Right ventricle myocardium superior (tissue), 1 donor: ENCODE results near the gene IER2. TPM values are rescaled to one million over a fixed set of nuclear protein-coding genes. Genes with fewer than 3 reads are reported as not detected.
"Not testable (repeated sequence)": the region's sequence is repeated elsewhere in the genome, so short reads cannot be mapped to it uniquely, and the experiment has no call there.

Experiments used
- ATAC-seq: fragments of 200-7000 bp; cut with Tn5 transposase; one replicate; pipeline ENCODE4 v1.9.1; 2020; ENCODE audit warnings: mild to moderate bottlenecking; ENCODE audit not compliant: poor library complexity
- DNase-seq: peaks from one replicate; pipeline ENCODE4 v3.0.0-alpha.2; 2020
- intact Hi-C: fragments of 100-400 bp; cut with DNase I; formaldehyde crosslinking; loops from one replicate; pipeline ENCODE4 v1.11.2; 2022
- total RNA-seq: library from RNA; stranded (reverse); fragmentation: NEBNext Ultra II Directional; extraction: Animal tissue kit (Norgen Biotek cat#: 25700); gene quantifications from one replicate; pipeline ENCODE4 v1.2.1, GENCODE V29; 2021
- donor health status: DM: no; HTN: yes; CAD: no; lungs with severe emphysema.

The IER2 gene
- total RNA-seq, 1 donor from 2014 or later = 17.7 TPM

- intact Hi-C loops, DNase-seq, ATAC-seq: not testable (repeated sequence)
These were observed 34.7 kb downstream of the IER2 start for GRCh38 chr19:13184926-13185325.

GRCh38 chr19:13185763-13186657 is 35.8 kb downstream of the IER2 start:
- DNase-seq, intact Hi-C loops, ATAC-seq: not testable (repeated sequence)

GRCh38 chr19:13186688-13187087 is 36.5 kb downstream of the IER2 start:
- DNase-seq, intact Hi-C loops, ATAC-seq: not testable (repeated sequence)

GRCh38 chr19:13187419-13187818 is 37.2 kb downstream of the IER2 start:
- intact Hi-C loops = no loop called here
- DNase-seq = no peak
- ATAC-seq = no peak

DNA sequence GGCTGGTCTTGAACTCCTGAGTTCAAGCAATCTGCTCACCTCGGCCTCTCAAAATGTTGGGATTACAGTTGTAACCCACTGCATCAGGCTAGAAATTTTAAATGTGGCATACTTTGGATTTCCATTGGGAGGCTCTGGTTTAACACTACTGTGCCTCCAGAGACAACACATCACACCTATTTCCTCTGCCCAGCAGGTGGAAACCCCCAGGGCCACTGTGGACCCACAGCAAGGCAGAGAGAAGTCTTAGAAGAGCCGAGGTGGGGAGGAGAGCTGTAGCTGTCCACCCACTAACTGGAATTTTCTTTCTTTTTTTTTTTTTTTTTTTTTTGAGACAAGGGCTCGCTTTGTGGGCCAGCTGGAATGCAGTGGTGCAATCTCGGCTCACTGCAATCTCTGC is 39.4 kb downstream of the IER2 start:
- intact Hi-C loops = no loop called here
- DNase-seq (no peak), ATAC-seq (no peak)

DNA sequence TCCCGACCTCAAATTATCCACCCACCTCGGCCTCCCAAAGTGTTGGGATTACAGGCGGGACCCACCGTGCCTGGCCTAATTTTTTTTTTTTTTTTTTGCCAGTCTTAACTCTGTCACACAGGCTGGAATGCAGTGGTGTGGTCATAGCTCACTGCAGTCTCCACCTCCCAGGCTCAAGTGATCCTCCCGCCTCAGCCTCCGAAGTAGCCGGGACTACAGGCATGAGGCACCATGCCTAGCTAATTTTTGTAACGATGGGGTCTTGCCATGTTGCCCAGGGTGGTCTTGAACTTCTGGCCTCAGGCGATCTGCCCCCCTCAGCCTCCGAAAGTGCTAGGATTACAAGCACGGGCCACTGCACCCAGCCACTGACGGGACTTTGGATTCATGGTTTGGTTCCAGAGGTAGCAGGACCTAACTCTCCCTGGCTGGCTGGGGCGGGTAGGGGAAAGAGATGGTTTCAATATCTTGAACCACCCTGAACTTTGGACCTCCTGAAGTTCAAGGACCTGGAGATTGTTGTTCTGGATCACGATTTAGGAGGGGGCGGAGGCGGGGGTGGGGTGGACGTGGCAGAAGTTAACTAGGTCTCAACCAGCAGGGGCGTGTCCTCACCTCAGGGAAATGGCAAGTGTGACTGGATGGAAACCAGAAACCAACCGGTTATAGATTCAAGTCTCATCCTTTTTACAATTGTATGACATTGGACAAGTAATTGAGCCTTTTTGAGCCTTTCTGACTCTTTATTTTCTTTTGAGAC is 40.8 kb downstream of the IER2 start:
- intact Hi-C loops = no loop called here
- ATAC-seq = no peak
- no peak for DNase-seq

DNA sequence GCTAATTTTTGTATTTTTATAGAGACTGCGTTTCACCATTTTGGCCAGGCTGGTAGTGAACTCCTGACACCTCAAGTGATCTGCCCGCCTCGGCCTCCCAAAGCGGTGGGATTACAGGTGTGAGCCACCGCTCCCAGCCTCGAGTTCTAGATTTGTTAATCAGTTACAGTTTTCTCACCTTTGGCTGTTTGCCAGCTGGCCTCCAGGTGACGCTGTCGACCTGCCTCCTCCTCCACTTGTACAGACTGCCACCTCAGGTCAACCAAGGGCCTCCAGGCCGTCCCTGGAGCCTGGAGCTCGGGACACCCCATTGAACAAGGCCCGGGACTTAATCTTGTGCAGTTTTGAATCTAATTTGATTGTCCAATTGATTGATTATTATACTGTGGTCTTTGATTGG is 45.5 kb downstream of the IER2 start:
- DNase-seq = no peak
- no peak for ATAC-seq
- intact Hi-C loops = no loop called here

DNA sequence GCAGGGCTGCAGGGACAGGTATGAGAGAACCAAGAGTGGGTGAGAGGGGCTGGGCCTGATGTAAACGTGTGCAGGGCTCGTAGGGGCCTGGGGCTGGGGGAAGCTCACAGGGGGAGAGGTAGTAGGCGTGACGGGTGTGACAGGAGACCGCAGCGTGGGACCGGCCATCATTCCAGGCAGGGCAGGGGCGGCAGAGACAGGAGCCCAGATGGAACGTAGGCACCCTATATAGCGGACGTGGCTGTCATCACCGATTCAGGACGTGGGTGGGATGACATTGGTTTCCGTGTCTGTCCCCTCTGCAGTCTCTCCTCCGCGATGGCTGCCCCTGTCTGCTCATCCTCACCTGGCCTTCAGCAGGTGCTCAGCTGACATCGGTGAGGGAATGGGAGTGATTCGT is 48.4 kb downstream of the IER2 start:
- intact Hi-C loops = no loop called here
- ATAC-seq (no peak), DNase-seq (no peak)

GRCh38 chr19:13202112-13202511 is 51.9 kb downstream of the IER2 start:
- DNase-seq, intact Hi-C loops, ATAC-seq: not testable (repeated sequence)

Other genes starting within 250 kb of the IER2 start
- not detected for gene SYCE2, start 231.1 kb upstream of the IER2 start, total RNA-seq
- gene FARSA, start 216.7 kb upstream of the IER2 start, total RNA-seq = 34.6 TPM
- gene CALR, start 211.8 kb upstream of the IER2 start, total RNA-seq = 378 TPM
- 174 TPM for gene RAD23A, start 204.5 kb upstream of the IER2 start, total RNA-seq
- gene GADD45GIP1, start 193.2 kb upstream of the IER2 start, total RNA-seq = 31.1 TPM
- gene DAND5, start 180.8 kb upstream of the IER2 start, total RNA-seq = 9.1 TPM
- gene NFIX, start 154.9 kb upstream of the IER2 start, total RNA-seq = 160 TPM
- 7.2 TPM for gene LYL1, start 47.6 kb upstream of the IER2 start, total RNA-seq
- gene TRMT1, start 33.7 kb upstream of the IER2 start, total RNA-seq = 18.4 TPM
- 44.6 TPM for gene NACC1, start 32.1 kb upstream of the IER2 start, total RNA-seq
- 38.2 TPM for gene STX10, start within 50 bp of the IER2 start, total RNA-seq